H9 (cell line): Measurements from ENCODE around the gene ZFP42. TPM values are rescaled to one million over a fixed set of nuclear protein-coding genes. Genes with fewer than 3 reads are reported as not detected.

Source experiments
- DNase-seq: peaks from one replicate; pipeline ENCODE4 v3.0.0-alpha.2; 2017
- H2AFZ ChIP-seq: one replicate; pipeline ENCODE4 v1.6.1; 2013; ENCODE audit warnings: mild to moderate bottlenecking, low read length, control low read depth, moderate library complexity
- H2AK5ac ChIP-seq: 2 replicates; pipeline ENCODE4 v1.6.1; 2013; ENCODE audit warnings: low read length, control low read depth, mixed read lengths; ENCODE audit not compliant: insufficient read length
- H2BK120ac ChIP-seq: one replicate; pipeline ENCODE4 v1.6.1; 2013; ENCODE audit warnings: low read depth, mild to moderate bottlenecking, low read length, control low read depth, inconsistent platforms; ENCODE audit not compliant: poor library complexity, severe bottlenecking
- H2BK12ac ChIP-seq: 2 replicates; pipeline ENCODE4 v1.6.1; 2013; ENCODE audit warnings: low read length, control low read depth, mixed read lengths, low read depth; ENCODE audit not compliant: insufficient read length
- H2BK15ac ChIP-seq: 2 replicates; pipeline ENCODE4 v1.6.1; 2013; ENCODE audit warnings: low read depth, low read length, control low read depth
- H2BK20ac ChIP-seq: one replicate; pipeline ENCODE4 v1.6.1; 2013; ENCODE audit warnings: low read depth, mild to moderate bottlenecking, low read length, control low read depth, inconsistent platforms; ENCODE audit not compliant: poor library complexity, severe bottlenecking
- H2BK5ac ChIP-seq: 2 replicates; pipeline ENCODE4 v1.6.1; 2013; ENCODE audit warnings: low read length, control low read depth, mixed read lengths; ENCODE audit not compliant: insufficient read length
- H3K14ac ChIP-seq: 2 replicates; pipeline ENCODE4 v1.6.1; 2013; ENCODE audit warnings: low read length, control low read depth; ENCODE audit not compliant: insufficient read depth
- H3K18ac ChIP-seq: 2 replicates; pipeline ENCODE4 v1.6.1; 2013; ENCODE audit warnings: low read depth, mild to moderate bottlenecking, mixed read lengths, low read length, control low read depth; ENCODE audit not compliant: insufficient read length
- H3K23ac ChIP-seq: 2 replicates; pipeline ENCODE4 v1.6.1; 2013; ENCODE audit warnings: low read length, control low read depth, mixed read lengths, low read depth; ENCODE audit not compliant: insufficient read length
- H3K23me2 ChIP-seq: 2 replicates; pipeline ENCODE4 v1.6.1; 2013; ENCODE audit warnings: low read depth, mild to moderate bottlenecking, mixed read lengths, low read length, control low read depth; ENCODE audit not compliant: insufficient read length, poor library complexity, severe bottlenecking
- H3K27ac ChIP-seq: 2 replicates; pipeline ENCODE4 v1.5.1; 2013; ENCODE audit warnings: low read length, control low read depth, mixed read lengths, low read depth; ENCODE audit not compliant: insufficient read length
- H3K27me3 ChIP-seq: 2 replicates; pipeline ENCODE4 v1.6.1; 2013; ENCODE audit warnings: low read length, control low read depth, inconsistent platforms; ENCODE audit not compliant: insufficient read depth
- H3K4ac ChIP-seq: 2 replicates; pipeline ENCODE4 v1.6.1; 2013; ENCODE audit warnings: low read depth, mild to moderate bottlenecking, control low read depth, inconsistent platforms, low read length, moderate library complexity
- H3K4me1 ChIP-seq: 2 replicates; pipeline ENCODE4 v1.6.1; 2013; ENCODE audit warnings: low read length, control low read depth, inconsistent platforms; ENCODE audit not compliant: insufficient read depth
- H3K4me2 ChIP-seq: 2 replicates; pipeline ENCODE4 v1.6.1; 2013; ENCODE audit warnings: low read length, control low read depth, mixed read lengths; ENCODE audit not compliant: insufficient read length, insufficient read depth
- H3K56ac ChIP-seq: 2 replicates; pipeline ENCODE4 v1.6.1; 2013; ENCODE audit warnings: low read depth, mild to moderate bottlenecking, mixed read lengths, low read length, control low read depth; ENCODE audit not compliant: insufficient read length
- H3K79me1 ChIP-seq: 2 replicates; pipeline ENCODE4 v1.6.1; 2013; ENCODE audit warnings: low read depth, mild to moderate bottlenecking, moderate library complexity, low read length, control low read depth, inconsistent platforms; ENCODE audit not compliant: insufficient read depth, poor library complexity, severe bottlenecking
- H3K79me2 ChIP-seq: 2 replicates; pipeline ENCODE4 v1.6.1; 2013; ENCODE audit warnings: low read length, control low read depth, inconsistent platforms; ENCODE audit not compliant: insufficient read depth
- H3K9ac ChIP-seq: 2 replicates; pipeline ENCODE4 v1.6.1; 2013; ENCODE audit warnings: low read length, control low read depth, mixed read lengths; ENCODE audit not compliant: insufficient read length; ENCODE audit errors: extremely low read depth
- H3K9me3 ChIP-seq: one replicate; pipeline ENCODE4 v1.6.1; 2013; ENCODE audit warnings: low read depth, low read length, inconsistent platforms; ENCODE audit not compliant: control insufficient read depth
- H3T11ph ChIP-seq: one replicate; pipeline ENCODE4 v1.6.1; 2013; ENCODE audit warnings: mild to moderate bottlenecking, low read length, control low read depth, inconsistent platforms
- H4K20me1 ChIP-seq: one replicate; pipeline ENCODE4 v1.6.1; 2013; ENCODE audit not compliant: control insufficient read depth, insufficient read length, insufficient read depth
- H4K5ac ChIP-seq: 2 replicates; pipeline ENCODE4 v1.6.1; 2013; ENCODE audit warnings: low read depth, mild to moderate bottlenecking, mixed read lengths, low read length, control low read depth; ENCODE audit not compliant: insufficient read length
- H4K8ac ChIP-seq: replicated peaks from 2 replicates; pipeline ENCODE4 v1.6.1; 2013; ENCODE audit warnings: low read length, control low read depth, mixed read lengths, low read depth; ENCODE audit not compliant: insufficient read length
- H4K91ac ChIP-seq: 2 replicates; pipeline ENCODE4 v1.6.1; 2013; ENCODE audit warnings: low read depth, mild to moderate bottlenecking, moderate library complexity, mixed read lengths, low read length, control low read depth; ENCODE audit not compliant: insufficient read length
- H3K27ac Mint-ChIP-seq, 3 experiments: 2 replicates in 2 of 3; 3 replicates in 1 of 3; pipeline ENCODE4 v1.8.0; 2020 to 2021; ENCODE audit warnings: mixed read lengths in 3 of 3, mild to moderate bottlenecking in 1 of 3, moderate library complexity in 1 of 3
- H3K27me3 Mint-ChIP-seq: 2 replicates; pipeline ENCODE4 v1.8.0; 2021; ENCODE audit warnings: low read depth, mild to moderate bottlenecking, moderate library complexity, mixed read lengths
- H3K36me3 Mint-ChIP-seq, 3 experiments: 2 replicates in 2 of 3; 3 replicates in 1 of 3; pipeline ENCODE4 v1.8.0; 2020 to 2021; ENCODE audit warnings: low read depth in 3 of 3, mixed read lengths in 3 of 3; ENCODE audit not compliant: insufficient read depth in 1 of 3
- H3K4me1 Mint-ChIP-seq, 2 experiments: 2 replicates each; pipeline ENCODE4 v1.8.0; 2020; ENCODE audit warnings: mixed read lengths in 2 of 2
- H3K4me3 Mint-ChIP-seq, 2 experiments: 2 replicates in 1 of 2; 3 replicates in 1 of 2; pipeline ENCODE4 v1.8.0; 2020 to 2021; ENCODE audit warnings: mild to moderate bottlenecking in 2 of 2, mixed read lengths in 2 of 2, moderate library complexity in 1 of 2
- H3K9me3 Mint-ChIP-seq, 2 experiments: 2 replicates in 1 of 2; 3 replicates in 1 of 2; pipeline ENCODE4 v1.8.0; 2020; ENCODE audit warnings: mild to moderate bottlenecking in 2 of 2, mixed read lengths in 2 of 2, moderate library complexity in 1 of 2
- CTCF ChIP-seq: fragments of 200-600 bp; sonication (generic); conservative IDR thresholded peaks from 3 replicates; pipeline ENCODE4 v1.8.0; 2021; ENCODE audit warnings: antibody characterized with exemption, mild to moderate bottlenecking
- WGBS: extraction: QIAGEN DNeasy Blood & Tissue Kit; methylation state at CpG from one replicate; pipeline ENCODE4 v1.1.7; 2013; ENCODE audit warnings: missing lambda C conversion rate, low lambda C conversion rate, mixed read lengths; ENCODE audit not compliant: insufficient read length; ENCODE audit errors: extremely low coverage; 5-methylcytosine and 5-hydroxymethylcytosine counted together
- total RNA-seq: library from RNA; stranded (reverse); gene quantifications from 2 replicates; pipeline ENCODE4 v1.2.1, GENCODE V29; 2021

Gene ZFP42
- total RNA-seq, 1 experiment from 2014 or later, result 193 TPM

GRCh38 chr4:188029114-188029513 is 33.5 kb downstream of the ZFP42 start:
- peak overlapping the region; percentile 16 to 69 (median 28); a peak in 4 of 7 replicates for H3K27ac Mint-ChIP-seq

More at GRCh38 chr4:188029114-188029513, 33.5 kb downstream of the ZFP42 start:
- H3K14ac ChIP-seq, result no peak overlapping the region
- no peak overlapping the region for H3K18ac ChIP-seq
- no peaks in the 10 kb centered on the region; a peak in 1 of 5 replicates for H3K9me3 Mint-ChIP-seq
- H4K8ac ChIP-seq, result no peak overlapping the region
- WGBS, result no CpG with 5 or more reads among the region's 13 CpGs
- H2BK5ac ChIP-seq, result no peak overlapping the region
- no peaks in the 10 kb centered on the region for H3K79me1 ChIP-seq
- peaks cover 37 to 41% of the 10 kb centered on the region in 2 experiments for H3K4me1 Mint-ChIP-seq
- peaks cover 3% of the 10 kb centered on the region; the same call in 1 of the 2 replicates for H3K4me1 ChIP-seq
- DNase-seq, result no peak
- no peak overlapping the region for H3K4me3 Mint-ChIP-seq
- no peak overlapping the region for H2BK20ac ChIP-seq
- H3K4me2 ChIP-seq, result no peak overlapping the region
- no peak overlapping the region for H2AK5ac ChIP-seq
- no peak overlapping the region for H3T11ph ChIP-seq
- H3K27ac ChIP-seq, result no peak overlapping the region
- H2AFZ ChIP-seq, result no peak overlapping the region
- H2BK120ac ChIP-seq, result no peak overlapping the region
- H3K36me3 Mint-ChIP-seq, result peaks cover 0 to 5% (median 0%) of the 10 kb centered on the region in 3 experiments; a peak in 3 of 7 replicates
- no peak overlapping the region for H2BK15ac ChIP-seq
- H3K23me2 ChIP-seq, result no peaks in the 10 kb centered on the region
- H3K4ac ChIP-seq, result no peak overlapping the region
- no peaks in the 10 kb centered on the region for H4K20me1 ChIP-seq
- no peak overlapping the region for H4K5ac ChIP-seq
- H3K9ac ChIP-seq, result no peak overlapping the region
- no peak for TF ChIP-seq CTCF
- H3K27me3 Mint-ChIP-seq, result no peaks in the 10 kb centered on the region
- no peak overlapping the region for H3K23ac ChIP-seq
- H4K91ac ChIP-seq, result no peak overlapping the region
- no peak overlapping the region for H2BK12ac ChIP-seq
- H3K27me3 ChIP-seq, result no peaks in the 10 kb centered on the region
- no peaks in the 10 kb centered on the region for H3K9me3 ChIP-seq
- H3K79me2 ChIP-seq, result no peaks in the 10 kb centered on the region
- H3K56ac ChIP-seq, result no peak overlapping the region
